HUES64 (cell line): ENCODE data around the gene CD99L2.

ENCODE experiments used
- H3K27ac ChIP-seq: 2 replicates; pipeline ENCODE4 v1.7.0; 2013; ENCODE audit warnings: low read depth, low read length, inconsistent platforms
- H3K27me3 ChIP-seq: 2 replicates; pipeline ENCODE4 v1.6.1; 2013; ENCODE audit warnings: mild to moderate bottlenecking, low read length; ENCODE audit not compliant: insufficient read depth
- H3K36me3 ChIP-seq: 2 replicates; pipeline ENCODE4 v1.6.1; 2013; ENCODE audit warnings: mild to moderate bottlenecking, low read length; ENCODE audit not compliant: insufficient read depth
- H3K4me1 ChIP-seq: 2 replicates; pipeline ENCODE4 v1.6.1; 2013; ENCODE audit warnings: mild to moderate bottlenecking, low read length, moderate library complexity; ENCODE audit not compliant: insufficient read depth
- H3K4me3 ChIP-seq: 2 replicates; pipeline ENCODE4 v1.5.1; 2013; ENCODE audit warnings: mild to moderate bottlenecking, low read length, moderate library complexity
- H3K9ac ChIP-seq: 2 replicates; pipeline ENCODE4 v1.6.1; 2013; ENCODE audit warnings: mild to moderate bottlenecking, low read depth, low read length
- H3K9me3 ChIP-seq: 2 replicates; pipeline ENCODE4 v1.6.1; 2013; ENCODE audit warnings: low read depth, low read length; ENCODE audit not compliant: insufficient read depth
- WGBS: fragments of 150-250, 120-280 bp; methylation state at CpG from one replicate; pipeline ENCODE4 v1.1.7; 2013; ENCODE audit warnings: missing lambda C conversion rate; 5-methylcytosine and 5-hydroxymethylcytosine counted together

Gene CD99L2

DNA sequence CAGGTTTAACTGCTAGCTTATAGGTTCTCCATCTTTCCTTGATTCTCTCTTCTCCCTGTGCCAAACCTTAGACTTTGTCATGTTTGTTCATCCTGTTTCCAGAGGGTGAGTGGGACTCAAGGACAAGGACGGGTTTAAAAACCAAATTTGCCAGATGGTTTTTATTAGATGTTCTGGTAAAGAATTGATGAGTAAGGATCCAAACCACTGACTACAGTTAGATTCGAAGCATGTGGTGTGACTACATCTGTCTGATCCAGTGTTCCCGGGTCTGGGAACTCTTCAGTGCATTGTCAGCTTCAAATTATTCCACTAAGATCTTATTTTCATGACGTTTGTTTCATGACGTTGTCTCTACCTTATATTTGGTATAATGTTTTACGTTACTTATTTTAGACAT, 167.7 kb downstream of the CD99L2 start:
- Histone ChIP-seq H3K4me1 (no peaks in the 10 kb centered on the region), H3K27me3 (no peaks in the 10 kb centered on the region), H3K4me3 (no peak overlapping the region), H3K9ac (no peak overlapping the region), H3K27ac (no peak overlapping the region), H3K9me3 (no peaks in the 10 kb centered on the region), H3K36me3 (peaks cover 40% of the 10 kb centered on the region)
- WGBS, result 96% methylated on average over 3 of the region's 6 CpGs

DNA sequence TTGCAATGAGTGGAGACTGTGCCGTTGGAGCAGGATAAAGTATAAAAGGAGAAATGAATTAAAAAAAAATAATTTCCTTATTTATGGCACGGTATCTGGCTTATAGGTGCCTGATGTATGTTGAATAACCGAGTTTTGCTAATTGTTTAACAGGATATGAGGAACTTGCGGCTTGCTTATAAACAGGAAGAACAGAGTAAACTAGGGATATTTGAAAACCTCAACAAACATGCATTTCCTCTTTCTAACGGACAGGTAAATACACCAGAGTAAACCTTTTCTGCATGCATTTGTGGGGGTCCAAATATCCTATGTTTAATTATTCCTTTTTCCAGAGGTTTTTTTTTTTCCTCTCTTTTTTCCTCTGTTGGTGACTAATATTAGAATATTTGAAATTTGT, 168.5 kb downstream of the CD99L2 start:
- Histone ChIP-seq H3K27me3 (no peaks in the 10 kb centered on the region), H3K9me3 (no peaks in the 10 kb centered on the region), H3K27ac (no peak overlapping the region), H3K4me1 (no peaks in the 10 kb centered on the region), H3K4me3 (no peak overlapping the region), H3K9ac (no peak overlapping the region), H3K36me3 (peaks cover 33% of the 10 kb centered on the region)
- WGBS, result 96% methylated on average over 5 of the region's 5 CpGs

DNA sequence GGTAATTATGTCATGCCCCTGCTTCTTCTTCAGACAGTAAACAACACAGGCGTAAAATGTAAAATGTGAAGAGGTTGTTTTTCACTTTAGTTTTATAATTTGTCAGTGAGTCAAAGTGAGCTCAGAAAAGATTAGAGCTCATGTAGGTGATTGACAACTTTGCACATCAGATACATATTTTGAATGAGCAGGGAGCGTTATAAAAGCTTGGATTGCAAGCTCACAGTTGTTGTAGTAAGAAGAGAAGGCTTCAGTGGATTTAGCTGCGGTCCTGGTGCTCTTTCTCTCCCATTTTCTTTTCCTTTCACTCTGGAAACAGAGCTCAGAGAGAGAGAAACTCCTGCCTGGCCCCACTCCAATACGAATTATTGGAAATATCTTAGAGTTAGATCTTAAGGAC, 178.8 kb downstream of the CD99L2 start:
- no peaks in the 10 kb centered on the region for H3K9me3 ChIP-seq
- WGBS, result 85% methylated on average over 2 of the region's 4 CpGs
- H3K27me3 ChIP-seq, result no peaks in the 10 kb centered on the region
- H3K4me3 ChIP-seq, result no peak overlapping the region
- no peaks in the 10 kb centered on the region for H3K4me1 ChIP-seq
- H3K9ac ChIP-seq, result no peak overlapping the region
- no peak overlapping the region for H3K27ac ChIP-seq
- no peaks in the 10 kb centered on the region for H3K36me3 ChIP-seq
